Lung (tissue), 12 donors: Measurements from ENCODE around the gene TCTN1. TPM values are rescaled to one million over a fixed set of nuclear protein-coding genes. Genes with fewer than 3 reads are reported as not detected.

Source experiments
- ATAC-seq: fragments of 200-7000 bp; cut with Tn5 transposase; one replicate; pipeline ENCODE4 v1.9.1; 2020; ENCODE audit warnings: moderate number of reproducible peaks; ENCODE audit not compliant: insufficient read depth, low FRiP score
- DNase-seq, 3 donors: peaks; one replicate each; pipeline ENCODE4 v3.0.0-alpha.2; 2013 to 2017
- H3K27ac ChIP-seq, 2 donors: one replicate each; pipeline ENCODE4 v1.5.1; 2013; ENCODE audit warnings: mild to moderate bottlenecking in 2 of 2, moderate library complexity in 2 of 2, control low read depth in 1 of 2, inconsistent platforms in 1 of 2, low read depth in 1 of 2, low read length in 1 of 2
- H3K27me3 ChIP-seq, 3 donors: one replicate each; pipeline ENCODE4 v1.5.1; 2013; ENCODE audit warnings: low read length in 2 of 3; ENCODE audit not compliant: control insufficient read depth in 3 of 3, insufficient read depth in 3 of 3
- H3K36me3 ChIP-seq, 4 donors: one replicate each; pipeline ENCODE4 v1.5.1; 2013; ENCODE audit warnings: low read length in 4 of 4, mild to moderate bottlenecking in 1 of 4, moderate library complexity in 1 of 4; ENCODE audit not compliant: control insufficient read depth in 4 of 4, insufficient read depth in 4 of 4
- H3K4me1 ChIP-seq, 5 donors: one replicate each; pipeline ENCODE4 v1.5.1; 2013; ENCODE audit warnings: low read length in 5 of 5, mild to moderate bottlenecking in 2 of 5, moderate library complexity in 1 of 5; ENCODE audit not compliant: control insufficient read depth in 5 of 5, insufficient read depth in 5 of 5
- H3K4me3 ChIP-seq: one replicate; pipeline ENCODE4 v1.5.1; 2013; ENCODE audit warnings: mild to moderate bottlenecking, control low read depth, moderate library complexity
- H3K9ac ChIP-seq, 2 donors: one replicate each; pipeline ENCODE4 v1.5.1; 2013; ENCODE audit warnings: low read length in 2 of 2, control low read depth in 1 of 2; ENCODE audit not compliant: insufficient read depth in 1 of 2
- H3K9me3 ChIP-seq, 4 donors: one replicate each; pipeline ENCODE4 v1.5.1; 2013; ENCODE audit warnings: low read length in 3 of 4, mild to moderate bottlenecking in 1 of 4, moderate library complexity in 1 of 4; ENCODE audit not compliant: control insufficient read depth in 4 of 4, insufficient read depth in 3 of 4
- CTCF ChIP-seq: IDR thresholded peaks from 2 replicates; pipeline ENCODE4 v1.5.1; 2012; ENCODE audit warnings: mild to moderate bottlenecking; ENCODE audit errors: control extremely low read depth, extremely low read depth
- WGBS, 2 donors: extraction: QIAGEN DNeasy Blood & Tissue Kit; methylation state at CpG; one replicate each; pipeline ENCODE4 v1.1.7; 2013; 5-methylcytosine and 5-hydroxymethylcytosine counted together
- polyA plus RNA-seq, 2 donors: library from polyadenylated mRNA; stranded (reverse); fragments of 200-250 nt; gene quantifications; one replicate each; pipeline ENCODE4 v1.2.1, GENCODE V29; 2013
- total RNA-seq, 2 donors: library from RNA; depleted of rRNA in 1 of 2; stranded (reverse); fragments of >200 nt in 1 of 2; gene quantifications; one replicate each; pipeline ENCODE4 v1.2.1, GENCODE V29; 2014 to 2021
- donor health status: control.
- donor health status: control.
- donor health status: Bipolar disorder and iron deficiency.
- donor health status: healthy.
- donor health status: DM: yes; HTN: yes; CAD: no.

TCTN1 gene
- total and polyA plus RNA-seq, 4 donors = 22.0 to 79.2 (median 44.2) TPM

- peak overlapping the region in 1 of 2 donors; percentile 55 for H3K27ac ChIP-seq
These were observed 25.6 kb downstream of the TCTN1 start for GRCh38 chr12:110639336-110640141.

GRCh38 chr12:110640275-110641025 lies 26.5 kb downstream of the TCTN1 start:
- no peaks in the 10 kb centered on the region for H3K27me3 ChIP-seq
- H3K4me1 ChIP-seq = no peaks in the 10 kb centered on the region
- TF ChIP-seq CTCF = no peak
- 87 to 94% methylated on average over 15 of the region's 15 CpGs for WGBS, 2 donors
- H3K27ac ChIP-seq = peak overlapping the region in 1 of 2 donors; percentile 21
- ATAC-seq (no peak), DNase-seq (no peak)
- H3K9me3 ChIP-seq = no peaks in the 10 kb centered on the region
- no peak overlapping the region for H3K9ac ChIP-seq
- no peak overlapping the region for H3K4me3 ChIP-seq
- H3K36me3 ChIP-seq = peaks cover 0 to 30% (median 8%) of the 10 kb centered on the region in 4 donors

More at GRCh38 chr12:110639336-110640141, 25.6 kb downstream of the TCTN1 start:
- no peak for ATAC-seq
- Histone ChIP-seq H3K27me3 (no peaks in the 10 kb centered on the region), H3K9me3 (no peaks in the 10 kb centered on the region), H3K36me3 (peaks cover 0 to 24% (median 4%) of the 10 kb centered on the region in 4 donors), H3K4me1 (no peaks in the 10 kb centered on the region), H3K9ac (no peak overlapping the region), H3K4me3 (no peak overlapping the region)
- 63 to 79% methylated on average over 7 of the region's 7 CpGs for WGBS, 2 donors
- DNase-seq = no peak
- TF ChIP-seq CTCF = no peak

- Histone ChIP-seq H3K27ac (no peak overlapping the region), H3K9me3 (no peaks in the 10 kb centered on the region), H3K4me1 (no peaks in the 10 kb centered on the region), H3K27me3 (no peaks in the 10 kb centered on the region), H3K9ac (no peak overlapping the region), H3K36me3 (peaks cover 0 to 30% (median 7%) of the 10 kb centered on the region in 4 donors), H3K4me3 (no peak overlapping the region)
- WGBS, 2 donors = 58 to 71% methylated on average over 7 of the region's 7 CpGs
- no peak for TF ChIP-seq CTCF
- ATAC-seq = no peak
- no peak for DNase-seq
These were observed 27.6 kb downstream of the TCTN1 start for GRCh38 chr12:110641521-110641920.
